D721Med (cell line): ENCODE measurements around the gene NEK7.

Source experiments
- DNase-seq: peaks from one replicate; pipeline ENCODE4 v3.0.0; 2011; ENCODE audit warnings: low spot score; ENCODE audit not compliant: insufficient read length
- FAIRE-seq: peaks from 2 replicates; lab custom pipeline; 2011; peaks lifted over from hg19 to GRCh38; lab: Jason Lieb, UNC
- CTCF ChIP-seq: IDR thresholded peaks from 2 replicates; pipeline ENCODE4 v1.5.1; 2012; ENCODE audit warnings: mild to moderate bottlenecking, control low read depth; ENCODE audit not compliant: insufficient read depth; ENCODE audit errors: missing control alignments

Gene NEK7

GRCh38 chr1:198203434-198203833 is 46.6 kb downstream of the NEK7 start:
- FAIRE-seq (peak; percentile 29), DNase-seq (no peak)
- TF ChIP-seq CTCF, result no peak

GRCh38 chr1:198205016-198205684 is 48.4 kb downstream of the NEK7 start:
- DNase-seq (no peak), FAIRE-seq (no peak)
- no peak for TF ChIP-seq CTCF

- DNase-seq, result no peak
- peak; percentile 32 for TF ChIP-seq CTCF
- no peak for FAIRE-seq
Observed at GRCh38 chr1:198206292-198206691, 49.5 kb downstream of the NEK7 start.

- no peak for FAIRE-seq
- TF ChIP-seq CTCF, result no peak
- no peak for DNase-seq
Observed at GRCh38 chr1:198211696-198212095, 54.9 kb downstream of the NEK7 start.

- no peak for DNase-seq
- no peak for TF ChIP-seq CTCF
- FAIRE-seq, result no peak
Observed at GRCh38 chr1:198212126-198212525, 55.3 kb downstream of the NEK7 start.

- DNase-seq, result no peak
- no peak for TF ChIP-seq CTCF
- FAIRE-seq, result no peak
Observed at GRCh38 chr1:198212675-198213074, 55.9 kb downstream of the NEK7 start.

GRCh38 chr1:198214924-198215323 is 58.1 kb downstream of the NEK7 start:
- DNase-seq (no peak), FAIRE-seq (peak; percentile 58)
- no peak for TF ChIP-seq CTCF
